ENCODE measurements around the gene AK1. TPM values are rescaled to one million over a fixed set of nuclear protein-coding genes. Genes with fewer than 3 reads are reported as not detected.

Gene AK1
- total RNA-seq, 1 experiment from 2014 or later, result 75.9 TPM

GRCh38 chr9:127825319-127826051, 52.0 kb downstream of the AK1 start:
- CTCF ChIA-PET, result interaction anchor here (0.6 to 1.4 kb wide), 4 partner anchors 8 to 325 kb away, joined by 3 to 5 read pairs (median 4); no protein-coding TSS in a partner anchor

GRCh38 chr9:127822108-127822507, 55.4 kb downstream of the AK1 start:
- H3K27me3 Mint-ChIP-seq (ENCODE audit: insufficient read depth, unreplicated experiment), result no peaks in the 10 kb centered on the region
- H3K4me1 Mint-ChIP-seq (ENCODE audit: insufficient read depth, unreplicated experiment), result no peaks in the 10 kb centered on the region
- POLR2A ChIA-PET, result interaction anchor here (1.4 kb wide), 1 partner anchor 18 kb away, joined by 4 read pairs; no protein-coding TSS in a partner anchor
- intact Hi-C loops (cut with micrococcal nuclease), result no loop called here
- no peak overlapping the region for H3K27ac Mint-ChIP-seq (ENCODE audit: low read depth, unreplicated experiment)
- DNase-seq (ENCODE audit: unreplicated experiment), result no peak
- BruUV-seq (replicated peaks), result no TSS peak
- no peak for TF ChIP-seq CTCF (IDR thresholded peaks at IDR 0.05; ENCODE audit: unreplicated experiment)
- H3K9me3 Mint-ChIP-seq (ENCODE audit: unreplicated experiment), result no peaks in the 10 kb centered on the region
- no peak overlapping the region for H3K4me3 Mint-ChIP-seq (ENCODE audit: unreplicated experiment)
- peaks cover 43% of the 10 kb centered on the region for H3K36me3 Mint-ChIP-seq (ENCODE audit: insufficient read depth, unreplicated experiment)
- CTCF ChIA-PET, result no interaction called here

More at GRCh38 chr9:127825319-127826051, 52.0 kb downstream of the AK1 start:
- no peak overlapping the region for H3K27ac Mint-ChIP-seq (ENCODE audit: low read depth, unreplicated experiment)
- no TSS peak for BruUV-seq (replicated peaks)
- no peak for TF ChIP-seq CTCF (IDR thresholded peaks at IDR 0.05; ENCODE audit: unreplicated experiment)
- DNase-seq (ENCODE audit: unreplicated experiment), result no peak
- no peaks in the 10 kb centered on the region for H3K4me1 Mint-ChIP-seq (ENCODE audit: insufficient read depth, unreplicated experiment)
- intact Hi-C loops (cut with micrococcal nuclease), result no loop called here
- POLR2A ChIA-PET, result interaction anchor here (0.6 to 1.5 kb wide), 3 partner anchors 11 to 45 kb away, joined by 3 to 8 read pairs (median 3); no protein-coding TSS in a partner anchor
- no peaks in the 10 kb centered on the region for H3K27me3 Mint-ChIP-seq (ENCODE audit: insufficient read depth, unreplicated experiment)
- H3K4me3 Mint-ChIP-seq (ENCODE audit: unreplicated experiment), result no peak overlapping the region
- H3K9me3 Mint-ChIP-seq (ENCODE audit: unreplicated experiment), result no peaks in the 10 kb centered on the region
- H3K36me3 Mint-ChIP-seq (ENCODE audit: insufficient read depth, unreplicated experiment), result peaks cover 19% of the 10 kb centered on the region

- intact Hi-C loops (cut with micrococcal nuclease), result no loop called here
- Mint-ChIP-seq H3K36me3 (ENCODE audit: insufficient read depth, unreplicated experiment) (peaks cover 52% of the 10 kb centered on the region), H3K27me3 (ENCODE audit: insufficient read depth, unreplicated experiment) (no peaks in the 10 kb centered on the region), H3K4me3 (ENCODE audit: unreplicated experiment) (no peak overlapping the region), H3K4me1 (ENCODE audit: insufficient read depth, unreplicated experiment) (no peaks in the 10 kb centered on the region), H3K9me3 (ENCODE audit: unreplicated experiment) (no peaks in the 10 kb centered on the region), H3K27ac (ENCODE audit: low read depth, unreplicated experiment) (no peak overlapping the region)
- ChIA-PET POLR2A (interaction anchor here (0.6 to 1.8 kb wide), 4 partner anchors 15 to 64 kb away, joined by 3 to 7 read pairs (median 4); no protein-coding TSS in a partner anchor), CTCF (interaction anchor here (0.6 to 0.7 kb wide), 2 partner anchors 34 to 82 kb away, joined by 3 read pairs; no protein-coding TSS in a partner anchor)
- no peak for DNase-seq (ENCODE audit: unreplicated experiment)
- no TSS peak for BruUV-seq (replicated peaks)
- no peak for TF ChIP-seq CTCF (IDR thresholded peaks at IDR 0.05; ENCODE audit: unreplicated experiment)
Observed at GRCh38 chr9:127818574-127818973, 58.9 kb downstream of the AK1 start.

GRCh38 chr9:127817881-127818434, 59.5 kb downstream of the AK1 start:
- intact Hi-C loops (cut with micrococcal nuclease), result no loop called here
- CTCF ChIA-PET, result interaction anchor here (0.5 to 1.1 kb wide), 4 partner anchors 8 to 319 kb away, joined by 3 to 4 read pairs (median 3); no protein-coding TSS in a partner anchor
- BruUV-seq (replicated peaks), result no TSS peak
- Mint-ChIP-seq H3K27ac (ENCODE audit: low read depth, unreplicated experiment) (peak overlapping the region; percentile 65), H3K36me3 (ENCODE audit: insufficient read depth, unreplicated experiment) (peaks cover 58% of the 10 kb centered on the region), H3K4me3 (ENCODE audit: unreplicated experiment) (no peak overlapping the region), H3K4me1 (ENCODE audit: insufficient read depth, unreplicated experiment) (no peaks in the 10 kb centered on the region), H3K27me3 (ENCODE audit: insufficient read depth, unreplicated experiment) (no peaks in the 10 kb centered on the region), H3K9me3 (ENCODE audit: unreplicated experiment) (no peaks in the 10 kb centered on the region)
- TF ChIP-seq CTCF (IDR thresholded peaks at IDR 0.05; ENCODE audit: unreplicated experiment), result no peak
- POLR2A ChIA-PET, result interaction anchor here (0.5 to 1.8 kb wide), 5 partner anchors 14 to 64 kb away, joined by 3 to 7 read pairs (median 3); no protein-coding TSS in a partner anchor
- DNase-seq (ENCODE audit: unreplicated experiment), result no peak
